ENCODE results near the gene ADTRP.

- TF ChIP-seq CTCF (IDR thresholded peaks at IDR 0.05) (no peak), POLR2A (IDR thresholded peaks at IDR 0.05) (no peak)
These were observed 64.3 kb downstream of the ADTRP start for GRCh38 chr6:11714116-11714797.

Measured in lower leg skin (tissue), 3 donors.